Myocyte (in vitro differentiated cells): ENCODE measurements around the gene MRPL58. TPM values are rescaled to one million over a fixed set of nuclear protein-coding genes. Genes with fewer than 3 reads are reported as not detected.
"Not testable (repeated sequence)": the region's sequence is repeated elsewhere in the genome, so short reads cannot be mapped to it uniquely, and the experiment has no call there.

ENCODE experiments used
- DNase-seq: peaks from one replicate; pipeline ENCODE4 v3.0.0-alpha.2; 2012; ENCODE audit warnings: low read depth
- total RNA-seq: library from RNA; depleted of rRNA; stranded (reverse); fragments of >200 nt; gene quantifications from 2 replicates; pipeline ENCODE4 v1.2.3, GENCODE V29; 2014

Gene MRPL58
- total RNA-seq, 1 donor from 2014 or later: 34.8 TPM

- DNase-seq: peak; percentile 93
These were observed 25.0 kb upstream of the MRPL58 start, which contains the start of gene CDR2L for GRCh38 chr17:74987418-74987908. Gene CDR2L (plus strand): TSS chr17:74987632. CDS start chr17:74988044, 412 bp downstream.

DNA sequence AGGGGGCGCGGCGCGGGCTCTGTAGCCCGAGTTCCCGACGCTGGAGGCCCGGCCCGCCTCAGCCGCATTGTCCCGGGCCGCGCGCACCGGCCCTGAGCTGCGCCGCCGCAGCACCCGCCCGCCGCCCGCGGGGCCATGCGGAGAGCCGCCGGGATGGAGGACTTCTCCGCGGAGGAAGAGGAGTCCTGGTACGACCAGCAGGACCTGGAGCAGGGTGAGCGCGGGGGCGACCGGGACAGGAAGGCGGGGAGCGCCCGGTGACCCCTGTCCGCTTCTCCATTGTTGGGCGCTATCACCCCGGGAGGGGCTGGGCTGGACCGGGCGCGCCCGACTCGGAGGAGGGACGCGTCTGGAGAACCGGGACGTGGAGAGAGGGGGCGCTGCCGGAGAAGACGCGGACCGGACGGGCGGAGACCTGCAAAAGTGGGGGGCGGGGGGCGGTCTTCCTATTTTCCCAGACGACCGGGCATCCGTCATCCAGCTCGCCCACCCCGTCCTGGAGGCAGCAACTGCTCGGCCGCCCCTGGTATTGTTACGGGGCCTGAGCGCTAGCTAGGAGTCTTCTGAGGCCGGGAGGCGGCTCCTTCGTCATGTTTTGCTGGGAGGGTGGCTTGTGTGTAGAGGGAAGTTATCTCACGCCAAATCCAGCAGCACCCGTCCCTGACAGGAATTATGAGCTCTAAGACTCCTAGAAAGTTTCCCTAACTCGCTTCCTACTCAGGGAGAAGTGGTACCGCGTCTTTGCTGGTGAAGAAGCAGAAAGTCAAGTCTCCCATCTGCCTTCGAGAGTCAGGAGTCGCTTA, 24.4 kb upstream of the MRPL58 start:
- peak; percentile 85 for DNase-seq

DNA sequence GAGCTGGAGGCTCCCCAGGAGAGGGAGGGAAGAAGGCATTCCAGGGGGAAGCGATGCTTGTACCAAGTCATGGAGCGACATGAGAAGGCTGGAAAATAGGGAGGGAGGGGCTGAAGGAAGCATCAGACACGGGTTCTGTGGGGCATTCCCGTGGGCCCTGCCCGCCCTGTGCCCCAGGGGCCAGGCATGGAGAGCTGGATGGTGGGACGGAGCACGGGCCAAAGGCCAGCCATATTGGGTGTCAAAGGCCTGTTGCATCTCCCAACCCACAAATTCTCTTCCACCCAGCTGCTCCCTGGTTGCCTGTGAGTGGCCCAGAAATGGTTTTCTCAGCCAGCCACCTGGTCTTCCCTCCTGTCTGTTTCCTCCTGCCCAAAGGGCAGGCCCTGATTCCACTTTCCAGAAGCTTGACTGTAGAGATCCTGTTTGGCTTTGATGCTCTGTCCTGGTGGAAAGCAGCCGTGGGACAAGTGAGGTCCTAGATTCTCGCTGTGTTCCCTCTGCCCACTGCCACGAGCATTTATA, 21.8 kb upstream of the MRPL58 start:
- peak; percentile 75 for DNase-seq

- DNase-seq: no peak
These were observed 20.2 kb upstream of the MRPL58 start for GRCh38 chr17:74992223-74992622.

DNA sequence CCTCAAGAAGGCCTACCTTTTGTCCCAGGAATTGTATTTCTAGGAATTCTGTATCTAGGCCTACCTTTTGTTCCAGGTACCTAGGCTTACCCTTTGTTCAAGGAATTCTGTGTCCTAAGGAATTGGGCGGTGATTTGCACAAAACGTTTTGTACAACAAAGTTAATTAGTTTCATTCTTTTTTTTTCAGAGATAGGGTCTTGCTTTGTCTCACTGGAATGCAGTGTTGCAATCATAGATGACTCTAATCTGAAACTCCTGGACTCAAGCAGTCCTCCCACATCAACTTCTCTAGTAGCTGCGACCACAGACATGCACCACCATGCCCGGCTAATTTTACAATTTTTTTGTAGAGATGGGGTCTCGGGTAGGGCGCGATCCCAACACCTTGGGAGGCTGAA, 18.0 kb upstream of the MRPL58 start:
- DNase-seq: no peak

GRCh38 chr17:74995847-74996246, 16.6 kb upstream of the MRPL58 start:
- DNase-seq: no peak

- DNase-seq: no peak
These were observed 13.7 kb upstream of the MRPL58 start for GRCh38 chr17:74998783-74999182.

DNA sequence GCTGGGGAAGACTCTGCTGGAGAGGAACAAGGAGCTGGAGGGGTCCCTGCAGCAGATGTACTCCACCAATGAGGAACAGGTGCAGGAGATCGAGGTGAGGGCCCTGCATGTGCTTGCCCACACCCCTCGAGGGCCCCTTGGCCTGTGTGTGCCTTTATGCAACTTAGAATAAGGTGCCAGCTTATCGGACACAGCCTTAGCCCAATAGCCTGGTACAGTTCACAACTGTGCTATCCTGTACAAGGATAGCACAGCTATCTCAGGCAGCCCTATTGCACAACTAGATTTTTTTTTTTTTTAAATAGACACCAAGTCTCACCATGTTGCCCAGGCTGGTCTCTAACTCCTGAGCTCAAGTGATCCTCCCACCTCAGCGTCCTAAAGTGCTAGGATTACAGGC, 12.9 kb upstream of the MRPL58 start:
- no peak for DNase-seq

- DNase-seq: no peak
These were observed 10.3 kb upstream of the MRPL58 start for GRCh38 chr17:75001915-75002843.

- no peak for DNase-seq
These were observed 9.2 kb upstream of the MRPL58 start for GRCh38 chr17:75003070-75003956.

- no peak for DNase-seq
These were observed 8.5 kb upstream of the MRPL58 start for GRCh38 chr17:75003957-75004355.

DNA sequence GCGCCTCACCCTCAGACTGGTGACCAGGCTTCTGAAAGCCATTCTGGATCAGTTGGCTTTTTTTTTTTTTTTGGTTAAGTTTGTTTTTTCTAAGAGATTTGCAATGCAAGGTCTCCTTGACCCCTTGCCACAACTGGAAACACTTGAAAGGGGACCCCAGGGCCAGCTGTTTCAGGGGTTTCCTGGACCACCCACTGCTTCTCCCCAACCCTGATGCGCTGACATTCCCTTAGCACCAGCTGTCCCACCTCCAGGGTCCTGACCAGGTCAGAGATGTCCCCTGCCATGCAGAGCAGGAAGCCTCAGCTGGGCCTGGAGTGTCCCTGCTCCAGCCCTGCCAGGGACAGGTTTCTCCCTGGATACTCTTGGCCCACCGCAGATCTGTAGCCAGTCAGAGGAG, 8.1 kb upstream of the MRPL58 start:
- DNase-seq: no peak

DNA sequence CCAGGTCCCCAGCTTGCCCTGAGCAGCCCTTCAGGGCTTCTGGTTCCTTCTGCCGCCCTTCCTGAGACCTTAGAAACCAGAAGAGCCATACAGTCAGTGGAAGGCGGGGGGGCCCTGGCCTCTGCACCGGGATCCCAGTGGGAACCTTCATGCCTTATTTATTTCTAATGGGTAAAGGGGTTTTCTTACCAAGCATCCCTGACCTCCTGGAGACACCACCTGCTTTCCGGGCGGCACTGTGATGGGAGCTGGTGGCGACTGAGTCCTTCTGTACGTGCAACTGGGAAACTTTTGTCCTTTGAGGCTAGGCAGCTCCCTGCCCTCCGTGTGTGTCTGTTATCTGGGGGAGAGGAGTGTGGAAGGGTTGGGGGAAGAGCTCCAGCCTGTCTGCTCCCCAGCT, 7.2 kb upstream of the MRPL58 start:
- no peak for DNase-seq

DNA sequence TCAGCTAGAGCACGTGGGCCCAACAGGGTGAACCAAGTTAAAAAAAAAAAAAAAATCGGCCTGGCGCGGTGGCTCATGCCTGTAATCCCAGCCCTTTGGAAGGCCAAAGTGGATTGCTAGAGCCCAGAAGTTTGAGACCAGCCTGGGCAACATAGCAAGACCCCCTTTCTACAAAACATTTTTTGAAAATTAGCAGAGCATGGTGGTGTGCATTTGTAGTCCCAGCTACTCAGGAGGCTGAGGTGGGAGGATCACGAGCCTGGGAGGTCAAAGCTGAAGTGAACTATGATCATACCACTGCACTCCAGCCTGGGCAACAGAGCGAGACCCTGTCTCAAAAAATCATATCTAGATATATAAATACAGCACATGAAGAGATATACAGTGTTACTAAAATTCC, 6.4 kb upstream of the MRPL58 start:
- DNase-seq: not testable (repeated sequence)

- DNase-seq: no peak
These were observed 5.8 kb upstream of the MRPL58 start for GRCh38 chr17:75006653-75007052.

GRCh38 chr17:75008373-75008772, 4.1 kb upstream of the MRPL58 start:
- DNase-seq: no peak

DNA sequence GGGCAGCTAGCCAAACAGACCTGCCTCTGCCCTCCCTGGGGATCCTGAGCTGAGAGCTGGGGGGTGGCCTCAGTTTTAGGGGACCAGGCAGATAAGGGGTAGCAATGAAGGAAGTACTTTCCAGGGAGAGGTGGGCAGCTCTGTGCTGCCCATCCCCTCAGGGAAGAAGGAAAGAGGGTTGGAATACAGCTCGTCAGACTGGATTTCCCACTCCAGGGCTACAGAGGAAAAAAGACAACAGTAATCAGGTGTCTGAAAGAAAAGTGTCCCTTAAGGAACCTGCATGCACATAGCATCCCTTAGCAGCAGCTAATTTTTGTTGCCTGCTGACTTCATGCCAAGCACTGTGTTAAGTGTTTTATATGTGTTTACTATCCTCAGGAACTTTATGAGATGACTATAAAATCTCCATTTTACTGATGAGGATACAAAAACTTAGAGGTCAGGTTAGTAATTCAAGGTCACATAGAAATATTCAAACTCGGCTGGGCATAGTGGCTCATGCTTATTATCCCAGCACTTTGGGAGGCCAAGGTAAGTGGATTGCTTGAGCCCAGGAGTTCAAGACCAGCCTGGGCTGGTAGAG, 3.2 kb upstream of the MRPL58 start:
- no peak for DNase-seq

DNA sequence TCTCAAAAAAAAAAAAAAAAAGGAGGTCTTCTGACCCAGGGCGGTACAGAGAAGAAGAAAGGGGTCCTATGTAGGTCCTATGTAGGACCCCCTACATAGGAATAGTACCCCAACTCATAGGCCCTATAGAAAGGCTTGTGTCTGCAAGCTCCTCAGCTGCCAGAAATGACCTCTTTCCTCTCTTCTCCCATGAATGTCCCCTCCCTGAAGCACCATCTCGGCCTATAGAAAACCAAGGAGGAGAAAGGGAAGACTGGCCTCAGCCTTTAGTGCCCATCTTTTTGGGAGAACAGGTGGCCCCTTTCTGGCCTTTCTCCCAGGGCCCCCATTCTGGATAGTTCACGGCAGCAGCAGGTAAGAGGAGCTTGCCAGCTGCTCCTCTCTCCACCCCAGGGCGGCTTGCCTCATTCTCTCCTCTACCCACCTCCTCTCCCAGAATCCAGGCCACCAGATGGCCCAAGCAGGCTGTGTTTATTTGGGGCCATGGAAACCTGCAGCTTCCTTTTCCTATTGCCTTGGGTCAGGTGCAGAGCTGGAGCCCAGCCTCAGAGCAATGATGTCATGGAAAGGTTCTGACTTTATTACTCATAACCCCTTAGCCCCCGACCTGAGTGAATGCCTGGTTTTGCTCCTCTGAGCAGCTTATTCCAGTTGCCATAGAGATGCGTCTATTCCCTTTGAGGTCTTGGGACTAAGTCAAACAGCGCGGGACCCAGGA, 1.6 kb upstream of the MRPL58 start:
- DNase-seq: peak; percentile 59

DNA sequence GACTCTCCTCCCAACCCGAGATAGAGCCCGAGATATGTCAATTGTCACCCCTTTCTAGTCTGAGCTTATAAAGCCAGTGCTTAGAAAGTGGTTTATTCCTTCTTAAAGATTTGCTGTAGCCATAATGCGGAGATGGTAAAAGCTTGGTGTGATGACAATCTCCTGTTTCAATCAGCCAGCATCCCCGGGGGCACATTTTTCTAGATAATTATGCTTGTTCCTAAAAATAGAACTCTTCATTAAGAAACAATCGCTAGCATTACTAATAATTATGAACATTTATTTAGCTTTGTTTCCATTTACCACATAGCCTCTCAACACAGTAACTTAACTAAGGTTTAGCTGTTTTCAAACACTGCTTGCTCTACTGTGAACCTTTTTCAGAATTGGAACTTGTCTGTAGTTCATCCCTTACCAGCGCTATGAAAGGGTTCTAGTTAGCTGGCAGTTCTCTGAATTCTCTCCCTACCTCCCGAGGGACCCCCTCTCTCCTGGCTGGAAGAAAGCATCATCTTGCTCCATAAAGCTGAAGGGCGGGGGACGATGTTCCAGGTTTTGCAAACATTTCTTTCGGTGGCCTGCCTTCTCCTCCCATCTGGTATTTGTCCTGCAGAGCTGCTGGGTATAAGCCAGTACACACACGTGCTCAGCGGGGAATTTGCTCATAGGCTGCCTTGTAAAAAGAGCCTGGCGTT, 922 bp upstream of the MRPL58 start:
- peak; percentile 65 for DNase-seq
